GM06990 (cell line): ENCODE data around the gene GALNT4.

Experiments used
- DNase-seq: peaks from one replicate; pipeline ENCODE4 v3.0.0-alpha.2; 2011; ENCODE audit not compliant: insufficient read length; ENCODE audit errors: extremely low read depth
- H3K27me3 ChIP-seq: replicated peaks from 2 replicates; pipeline ENCODE4 v1.6.0; 2011; ENCODE audit warnings: low read length; ENCODE audit not compliant: control insufficient read depth, insufficient read depth
- H3K36me3 ChIP-seq: 2 replicates; pipeline ENCODE4 v1.5.1; 2011; ENCODE audit warnings: low read length; ENCODE audit not compliant: control insufficient read depth, insufficient read depth
- H3K4me3 ChIP-seq: replicated peaks from 2 replicates; pipeline ENCODE4 v1.5.1; 2011; ENCODE audit warnings: low read depth, mild to moderate bottlenecking, control low read depth, low read length
- CTCF ChIP-seq: IDR thresholded peaks from 2 replicates; pipeline ENCODE4 v1.5.1; 2011; ENCODE audit warnings: low read length, control low read depth, mild to moderate bottlenecking, inconsistent platforms; ENCODE audit not compliant: insufficient read depth, poor library complexity, severe bottlenecking

GALNT4 gene

GRCh38 chr12:89528434-89528833 lies 3.8 kb upstream of the GALNT4 start:
- H3K4me3 ChIP-seq, result no peak overlapping the region
- H3K36me3 ChIP-seq, result no peaks in the 10 kb centered on the region
- H3K27me3 ChIP-seq, result no peaks in the 10 kb centered on the region
- DNase-seq, result no peak
- TF ChIP-seq CTCF, result no peak

GRCh38 chr12:89525824-89526770 lies 1.5 kb upstream of the GALNT4 start, which contains the start of gene POC1B:
POC1B (minus strand) TSS chr12:89526047; CDS start chr12:89525895, 152 bp downstream.
- Histone ChIP-seq H3K36me3 (no peaks in the 10 kb centered on the region), H3K27me3 (no peaks in the 10 kb centered on the region), H3K4me3 (peak within 1 kb of the TSS; percentile 89)
- DNase-seq, result peak; percentile 88
- no peak for TF ChIP-seq CTCF

DNA sequence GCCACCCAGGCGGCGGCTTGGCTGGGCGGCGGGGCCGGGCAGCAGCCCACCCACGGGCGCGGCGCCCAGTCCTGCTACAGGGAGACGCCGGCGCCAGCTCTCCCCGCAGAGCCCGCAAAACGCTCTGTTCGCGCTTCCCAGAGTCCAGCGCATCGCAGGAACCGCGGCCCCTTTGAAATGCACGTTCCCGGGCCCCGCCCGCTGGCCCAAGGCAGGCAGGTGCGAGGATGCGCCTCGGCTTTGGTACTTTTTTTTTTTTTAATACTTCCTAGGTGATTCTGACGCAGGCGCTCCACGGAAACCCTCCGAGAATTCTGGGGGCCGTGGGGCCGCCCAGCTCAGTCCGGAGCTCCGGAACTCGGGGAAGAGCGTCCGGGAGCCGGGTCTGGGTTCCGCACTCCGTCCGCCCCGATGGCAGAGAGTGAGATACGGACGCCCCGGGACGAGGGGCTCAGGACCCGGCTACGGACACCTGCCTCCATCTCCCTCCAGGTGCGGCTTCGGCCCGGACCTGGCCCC lies 768 bp upstream of the GALNT4 start:
- no peak for DNase-seq
- no peaks in the 10 kb centered on the region for H3K36me3 ChIP-seq
- H3K4me3 ChIP-seq, result peak overlapping the region; percentile 89
- no peaks in the 10 kb centered on the region for H3K27me3 ChIP-seq
- TF ChIP-seq CTCF, result no peak

DNA sequence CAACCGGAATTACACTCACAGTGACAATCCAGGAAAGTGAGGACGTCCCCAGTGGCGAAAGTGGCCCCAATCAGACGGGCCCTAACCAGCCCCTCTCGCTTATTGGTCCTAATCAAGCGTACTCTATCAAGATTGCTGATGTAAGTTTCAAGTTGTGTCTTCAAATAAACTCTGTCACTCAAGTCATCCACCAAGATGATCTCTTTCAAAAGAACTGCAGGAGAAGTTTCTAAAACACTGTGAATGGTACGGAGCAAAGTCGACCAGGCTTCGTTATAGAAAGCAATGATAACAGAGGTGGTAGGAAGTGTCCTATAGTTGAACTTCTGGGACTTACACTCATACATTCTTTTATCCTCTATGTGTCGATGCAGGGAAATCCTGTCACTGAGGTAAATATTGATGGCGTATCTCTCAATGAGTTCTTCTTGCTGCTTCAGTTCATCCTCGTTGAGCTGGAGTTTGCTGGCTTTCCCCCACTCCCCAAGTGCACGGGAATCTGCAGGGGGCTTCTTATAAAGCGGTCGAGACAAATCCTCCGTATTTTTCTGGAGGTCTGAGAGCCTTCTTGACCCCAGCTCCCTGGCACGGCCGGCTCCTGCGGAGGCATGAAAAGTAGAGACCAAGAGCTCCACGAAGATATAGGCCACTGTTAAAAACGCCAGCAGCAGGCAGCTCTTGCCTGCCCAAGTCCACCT lies 604 bp downstream of the GALNT4 start:
- no peak for DNase-seq
- H3K36me3 ChIP-seq, result no peaks in the 10 kb centered on the region
- TF ChIP-seq CTCF, result no peak
- peak overlapping the region; percentile 89 for H3K4me3 ChIP-seq
- no peaks in the 10 kb centered on the region for H3K27me3 ChIP-seq

DNA sequence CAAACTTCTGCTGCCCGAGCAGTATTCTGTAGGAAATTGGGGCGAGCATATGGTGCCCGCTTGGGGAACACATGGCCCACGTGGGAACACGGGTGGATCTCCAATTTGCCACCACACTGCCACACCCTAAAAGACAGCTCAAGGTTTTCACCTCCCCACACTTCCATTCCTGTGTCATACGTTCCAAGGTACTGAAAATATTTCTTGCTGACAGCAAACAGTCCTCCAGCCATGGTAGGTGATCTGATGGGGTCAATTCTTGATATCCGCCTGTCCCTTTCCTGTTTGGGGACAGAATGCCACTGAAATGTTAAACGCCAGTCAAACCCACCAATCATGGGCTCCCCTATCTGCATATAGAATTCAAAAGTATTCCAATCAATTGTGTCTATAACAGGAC lies 1.2 kb downstream of the GALNT4 start:
- DNase-seq, result no peak
- Histone ChIP-seq H3K4me3 (no peak overlapping the region; the same call in 1 of the 2 replicates), H3K36me3 (no peaks in the 10 kb centered on the region), H3K27me3 (no peaks in the 10 kb centered on the region)
- TF ChIP-seq CTCF, result no peak
